Measurements from ENCODE around the gene BEAN1.

The BEAN1 gene

GRCh38 chr16:66524601-66525164 is 97.6 kb downstream of the BEAN1 start:
- no peak for DNase-seq

GRCh38 chr16:66525396-66526180 is 98.5 kb downstream of the BEAN1 start:
- DNase-seq: no peak

DNA sequence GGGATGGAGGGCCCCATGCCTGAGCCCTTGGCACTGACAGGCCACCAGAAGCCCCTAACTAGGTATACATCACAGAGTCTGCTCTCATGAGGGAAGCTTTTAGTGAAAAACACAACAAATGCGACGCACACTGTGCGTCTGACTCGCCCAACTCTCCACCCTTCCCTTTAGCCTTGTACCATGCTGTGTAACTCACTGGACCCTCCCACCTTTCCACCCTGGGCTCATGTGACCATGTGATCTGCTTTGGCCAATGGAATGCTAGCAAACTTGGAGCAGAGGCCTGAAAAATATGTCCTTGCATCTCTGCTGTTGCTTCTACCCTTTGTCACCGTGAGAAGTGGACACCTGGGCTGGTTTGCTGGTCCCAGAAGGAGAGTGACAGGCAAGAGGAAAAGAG is 101.2 kb downstream of the BEAN1 start:
- DNase-seq: no peak

DNA sequence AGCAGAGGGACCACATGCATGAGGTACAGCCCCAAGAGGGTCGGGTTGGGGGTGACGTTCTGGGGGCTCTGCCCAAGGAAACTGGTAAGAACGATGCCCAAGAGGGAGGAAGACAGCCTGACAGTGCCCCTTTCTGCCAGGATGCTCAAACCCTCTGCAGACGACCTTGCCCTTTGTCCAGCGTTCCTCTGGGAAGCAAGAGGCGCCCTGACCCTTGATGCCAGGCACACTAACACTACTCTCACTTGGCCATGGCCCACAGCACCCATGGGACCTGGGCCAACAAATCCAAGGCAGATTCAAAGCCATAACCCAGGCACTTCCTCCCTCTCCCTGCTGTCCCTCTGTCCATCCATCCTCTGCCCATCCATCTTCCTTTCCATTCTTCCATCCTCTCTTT is 102.4 kb downstream of the BEAN1 start:
- DNase-seq: no peak
